GM23338 (cell line): ENCODE measurements around the gene C4orf51. TPM values are rescaled to one million over a fixed set of nuclear protein-coding genes. Genes with fewer than 3 reads are reported as not detected.

Source experiments
- ATAC-seq: fragments of 200-7000 bp; cut with Tn5 transposase; 3 replicates; pipeline ENCODE4 v1.9.1; 2020
- DNase-seq: peaks from one replicate; pipeline ENCODE4 v3.0.0-alpha.2; 2015; ENCODE audit warnings: low spot score
- H2AFZ ChIP-seq: fragments of 200-600 bp; sonication (generic); 2 replicates; pipeline ENCODE4 v1.8.0; 2016; ENCODE audit warnings: antibody characterized with exemption, mild to moderate bottlenecking, moderate library complexity
- H3F3A ChIP-seq: fragments of 200-600 bp; sonication (generic); replicated peaks from 2 replicates; pipeline ENCODE4 v1.8.0; 2017; ENCODE audit warnings: antibody characterized with exemption, mixed run types, low read depth
- H3K27ac ChIP-seq: fragments of 200-600 bp; sonication (generic); 2 replicates; pipeline ENCODE4 v1.6.1; 2016; ENCODE audit warnings: low read depth
- H3K27me3 ChIP-seq: fragments of 200-600 bp; sonication (generic); 2 replicates; pipeline ENCODE4 v1.8.0; 2016; ENCODE audit warnings: mild to moderate bottlenecking, mixed run types, moderate library complexity; ENCODE audit not compliant: insufficient read depth
- H3K36me3 ChIP-seq: fragments of 200-600 bp; sonication (generic); 2 replicates; pipeline ENCODE4 v1.8.0; 2016; ENCODE audit warnings: mild to moderate bottlenecking; ENCODE audit not compliant: insufficient read depth
- H3K4me1 ChIP-seq: fragments of 200-600 bp; sonication (generic); 2 replicates; pipeline ENCODE4 v1.8.0; 2016; ENCODE audit warnings: mild to moderate bottlenecking, moderate library complexity; ENCODE audit not compliant: insufficient read depth
- H3K4me2 ChIP-seq: fragments of 200-600 bp; sonication (generic); 2 replicates; pipeline ENCODE4 v1.7.1; 2017; ENCODE audit warnings: mixed run types
- H3K4me3 ChIP-seq: fragments of 200-600 bp; sonication (generic); 2 replicates; pipeline ENCODE4 v1.6.1; 2016; ENCODE audit warnings: mixed run types
- H3K79me2 ChIP-seq: fragments of 200-600 bp; sonication (generic); replicated peaks from 2 replicates; pipeline ENCODE4 v1.8.0; 2017; ENCODE audit warnings: mild to moderate bottlenecking; ENCODE audit not compliant: insufficient read depth
- H3K9me2 ChIP-seq: fragments of 200-600 bp; sonication (generic); 2 replicates; pipeline ENCODE4 v1.8.0; 2017; ENCODE audit not compliant: insufficient read depth
- H4K20me1 ChIP-seq: fragments of 200-600 bp; sonication (generic); replicated peaks from 2 replicates; pipeline ENCODE4 v1.8.0; 2017; ENCODE audit warnings: mild to moderate bottlenecking; ENCODE audit not compliant: insufficient read depth
- H3K27ac Mint-ChIP-seq: 2 replicates; pipeline ENCODE4 v1.8.0; 2020; ENCODE audit warnings: inconsistent platforms, mild to moderate bottlenecking, moderate library complexity, mixed read lengths
- H3K27me3 Mint-ChIP-seq: 3 replicates; pipeline ENCODE4 v1.8.0; 2022; ENCODE audit warnings: low read depth, mild to moderate bottlenecking, moderate library complexity, mixed read lengths, inconsistent platforms; ENCODE audit not compliant: insufficient read depth, poor library complexity
- H3K36me3 Mint-ChIP-seq: 3 replicates; pipeline ENCODE4 v1.8.0; 2021; ENCODE audit warnings: low read depth, mild to moderate bottlenecking, inconsistent platforms, moderate library complexity, mixed read lengths
- H3K4me1 Mint-ChIP-seq: 3 replicates; pipeline ENCODE4 v1.8.0; 2020; ENCODE audit warnings: mild to moderate bottlenecking, inconsistent platforms, mixed read lengths
- H3K4me3 Mint-ChIP-seq: 3 replicates; pipeline ENCODE4 v1.8.0; 2021; ENCODE audit warnings: moderate library complexity, mild to moderate bottlenecking, inconsistent platforms, mixed read lengths
- H3K9me3 Mint-ChIP-seq: 3 replicates; pipeline ENCODE4 v1.8.0; 2020; ENCODE audit warnings: moderate library complexity, mild to moderate bottlenecking, inconsistent platforms, mixed read lengths
- CREB1 ChIP-seq: fragments of 250-450 bp; sonication (Bioruptor Pico); IDR thresholded peaks from 2 replicates; pipeline ENCODE4 v1.5.0; 2020; ENCODE audit warnings: low read depth, mild to moderate bottlenecking, moderate library complexity
- ETS1 ChIP-seq: IDR thresholded peaks from 2 replicates; pipeline ENCODE4 v1.6.1; 2016; ENCODE audit warnings: antibody characterized with exemption
- EZH2 ChIP-seq: fragments of 200-600 bp; sonication (generic); IDR thresholded peaks from one replicate; pipeline ENCODE4 v1.8.0; 2017; ENCODE audit warnings: antibody characterized with exemption, mild to moderate bottlenecking, low read depth; ENCODE audit not compliant: unreplicated experiment
- EZH2phosphoT487 ChIP-seq: fragments of 200-600 bp; sonication (generic); IDR thresholded peaks from one replicate; pipeline ENCODE4 v1.8.1; 2018; ENCODE audit warnings: antibody characterized with exemption; ENCODE audit not compliant: unreplicated experiment
- NANOG ChIP-seq: IDR thresholded peaks from 2 replicates; pipeline ENCODE4 v1.6.1; 2016; ENCODE audit warnings: antibody characterized with exemption, borderline replicate concordance
- polyA plus RNA-seq: library from polyadenylated mRNA; unstranded; fragments of >200 nt; fragmentation: Nextera tagmentation; extraction: Ambion mirVana; gene quantifications from 2 replicates; pipeline ENCODE4 v1.2.1, GENCODE V29; 2016
- total RNA-seq: library from RNA; depleted of rRNA; stranded (reverse); fragments of >200 nt; shearing (Covaris generic); gene quantifications from 2 replicates; pipeline ENCODE4 v1.2.3, GENCODE V29; 2014
- TF ChIP-seq, protein P1 (sequence below): IDR thresholded peaks from one replicate; pipeline ENCODE4 v1.6.1; 2018; ENCODE audit warnings: antibody characterized with exemption; ENCODE audit not compliant: unreplicated experiment
- TF ChIP-seq, protein P2 (sequence below): fragments of 250-450 bp; sonication (Bioruptor Pico); IDR thresholded peaks from 2 replicates; pipeline ENCODE4 v1.5.0; 2020; ENCODE audit warnings: mild to moderate bottlenecking, moderate library complexity

C4orf51 gene
- total and polyA plus RNA-seq, 2 experiments from 2014 or later = not detected

GRCh38 chr4:145740806-145741205, 60.9 kb downstream of the C4orf51 start:
- Histone ChIP-seq H3K27me3 (no peaks in the 10 kb centered on the region), H3K4me1 (no peaks in the 10 kb centered on the region), H3K4me3 (no peak overlapping the region), H3K79me2 (no peaks in the 10 kb centered on the region), H3K27ac (no peak overlapping the region), H3K9me2 (peaks cover 8% of the 10 kb centered on the region; the same call in 1 of the 2 replicates), H3K4me2 (no peak overlapping the region), H3K36me3 (no peaks in the 10 kb centered on the region), H3F3A (no peaks in the 10 kb centered on the region), H2AFZ (0 out of 2 replicates have a peak overlapping the region, but pooled peaks have one; percentile 20), H4K20me1 (no peaks in the 10 kb centered on the region)
- no peak for ATAC-seq
- H3K27ac Mint-ChIP-seq = no peak overlapping the region
- H3K27me3 Mint-ChIP-seq = no peaks in the 10 kb centered on the region
- no peak overlapping the region for H3K4me3 Mint-ChIP-seq
- TF ChIP-seq, protein P1, sequence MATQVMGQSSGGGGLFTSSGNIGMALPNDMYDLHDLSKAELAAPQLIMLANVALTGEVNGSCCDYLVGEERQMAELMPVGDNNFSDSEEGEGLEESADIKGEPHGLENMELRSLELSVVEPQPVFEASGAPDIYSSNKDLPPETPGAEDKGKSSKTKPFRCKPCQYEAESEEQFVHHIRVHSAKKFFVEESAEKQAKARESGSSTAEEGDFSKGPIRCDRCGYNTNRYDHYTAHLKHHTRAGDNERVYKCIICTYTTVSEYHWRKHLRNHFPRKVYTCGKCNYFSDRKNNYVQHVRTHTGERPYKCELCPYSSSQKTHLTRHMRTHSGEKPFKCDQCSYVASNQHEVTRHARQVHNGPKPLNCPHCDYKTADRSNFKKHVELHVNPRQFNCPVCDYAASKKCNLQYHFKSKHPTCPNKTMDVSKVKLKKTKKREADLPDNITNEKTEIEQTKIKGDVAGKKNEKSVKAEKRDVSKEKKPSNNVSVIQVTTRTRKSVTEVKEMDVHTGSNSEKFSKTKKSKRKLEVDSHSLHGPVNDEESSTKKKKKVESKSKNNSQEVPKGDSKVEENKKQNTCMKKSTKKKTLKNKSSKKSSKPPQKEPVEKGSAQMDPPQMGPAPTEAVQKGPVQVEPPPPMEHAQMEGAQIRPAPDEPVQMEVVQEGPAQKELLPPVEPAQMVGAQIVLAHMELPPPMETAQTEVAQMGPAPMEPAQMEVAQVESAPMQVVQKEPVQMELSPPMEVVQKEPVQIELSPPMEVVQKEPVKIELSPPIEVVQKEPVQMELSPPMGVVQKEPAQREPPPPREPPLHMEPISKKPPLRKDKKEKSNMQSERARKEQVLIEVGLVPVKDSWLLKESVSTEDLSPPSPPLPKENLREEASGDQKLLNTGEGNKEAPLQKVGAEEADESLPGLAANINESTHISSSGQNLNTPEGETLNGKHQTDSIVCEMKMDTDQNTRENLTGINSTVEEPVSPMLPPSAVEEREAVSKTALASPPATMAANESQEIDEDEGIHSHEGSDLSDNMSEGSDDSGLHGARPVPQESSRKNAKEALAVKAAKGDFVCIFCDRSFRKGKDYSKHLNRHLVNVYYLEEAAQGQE = no peak
- TF ChIP-seq, protein P2, sequence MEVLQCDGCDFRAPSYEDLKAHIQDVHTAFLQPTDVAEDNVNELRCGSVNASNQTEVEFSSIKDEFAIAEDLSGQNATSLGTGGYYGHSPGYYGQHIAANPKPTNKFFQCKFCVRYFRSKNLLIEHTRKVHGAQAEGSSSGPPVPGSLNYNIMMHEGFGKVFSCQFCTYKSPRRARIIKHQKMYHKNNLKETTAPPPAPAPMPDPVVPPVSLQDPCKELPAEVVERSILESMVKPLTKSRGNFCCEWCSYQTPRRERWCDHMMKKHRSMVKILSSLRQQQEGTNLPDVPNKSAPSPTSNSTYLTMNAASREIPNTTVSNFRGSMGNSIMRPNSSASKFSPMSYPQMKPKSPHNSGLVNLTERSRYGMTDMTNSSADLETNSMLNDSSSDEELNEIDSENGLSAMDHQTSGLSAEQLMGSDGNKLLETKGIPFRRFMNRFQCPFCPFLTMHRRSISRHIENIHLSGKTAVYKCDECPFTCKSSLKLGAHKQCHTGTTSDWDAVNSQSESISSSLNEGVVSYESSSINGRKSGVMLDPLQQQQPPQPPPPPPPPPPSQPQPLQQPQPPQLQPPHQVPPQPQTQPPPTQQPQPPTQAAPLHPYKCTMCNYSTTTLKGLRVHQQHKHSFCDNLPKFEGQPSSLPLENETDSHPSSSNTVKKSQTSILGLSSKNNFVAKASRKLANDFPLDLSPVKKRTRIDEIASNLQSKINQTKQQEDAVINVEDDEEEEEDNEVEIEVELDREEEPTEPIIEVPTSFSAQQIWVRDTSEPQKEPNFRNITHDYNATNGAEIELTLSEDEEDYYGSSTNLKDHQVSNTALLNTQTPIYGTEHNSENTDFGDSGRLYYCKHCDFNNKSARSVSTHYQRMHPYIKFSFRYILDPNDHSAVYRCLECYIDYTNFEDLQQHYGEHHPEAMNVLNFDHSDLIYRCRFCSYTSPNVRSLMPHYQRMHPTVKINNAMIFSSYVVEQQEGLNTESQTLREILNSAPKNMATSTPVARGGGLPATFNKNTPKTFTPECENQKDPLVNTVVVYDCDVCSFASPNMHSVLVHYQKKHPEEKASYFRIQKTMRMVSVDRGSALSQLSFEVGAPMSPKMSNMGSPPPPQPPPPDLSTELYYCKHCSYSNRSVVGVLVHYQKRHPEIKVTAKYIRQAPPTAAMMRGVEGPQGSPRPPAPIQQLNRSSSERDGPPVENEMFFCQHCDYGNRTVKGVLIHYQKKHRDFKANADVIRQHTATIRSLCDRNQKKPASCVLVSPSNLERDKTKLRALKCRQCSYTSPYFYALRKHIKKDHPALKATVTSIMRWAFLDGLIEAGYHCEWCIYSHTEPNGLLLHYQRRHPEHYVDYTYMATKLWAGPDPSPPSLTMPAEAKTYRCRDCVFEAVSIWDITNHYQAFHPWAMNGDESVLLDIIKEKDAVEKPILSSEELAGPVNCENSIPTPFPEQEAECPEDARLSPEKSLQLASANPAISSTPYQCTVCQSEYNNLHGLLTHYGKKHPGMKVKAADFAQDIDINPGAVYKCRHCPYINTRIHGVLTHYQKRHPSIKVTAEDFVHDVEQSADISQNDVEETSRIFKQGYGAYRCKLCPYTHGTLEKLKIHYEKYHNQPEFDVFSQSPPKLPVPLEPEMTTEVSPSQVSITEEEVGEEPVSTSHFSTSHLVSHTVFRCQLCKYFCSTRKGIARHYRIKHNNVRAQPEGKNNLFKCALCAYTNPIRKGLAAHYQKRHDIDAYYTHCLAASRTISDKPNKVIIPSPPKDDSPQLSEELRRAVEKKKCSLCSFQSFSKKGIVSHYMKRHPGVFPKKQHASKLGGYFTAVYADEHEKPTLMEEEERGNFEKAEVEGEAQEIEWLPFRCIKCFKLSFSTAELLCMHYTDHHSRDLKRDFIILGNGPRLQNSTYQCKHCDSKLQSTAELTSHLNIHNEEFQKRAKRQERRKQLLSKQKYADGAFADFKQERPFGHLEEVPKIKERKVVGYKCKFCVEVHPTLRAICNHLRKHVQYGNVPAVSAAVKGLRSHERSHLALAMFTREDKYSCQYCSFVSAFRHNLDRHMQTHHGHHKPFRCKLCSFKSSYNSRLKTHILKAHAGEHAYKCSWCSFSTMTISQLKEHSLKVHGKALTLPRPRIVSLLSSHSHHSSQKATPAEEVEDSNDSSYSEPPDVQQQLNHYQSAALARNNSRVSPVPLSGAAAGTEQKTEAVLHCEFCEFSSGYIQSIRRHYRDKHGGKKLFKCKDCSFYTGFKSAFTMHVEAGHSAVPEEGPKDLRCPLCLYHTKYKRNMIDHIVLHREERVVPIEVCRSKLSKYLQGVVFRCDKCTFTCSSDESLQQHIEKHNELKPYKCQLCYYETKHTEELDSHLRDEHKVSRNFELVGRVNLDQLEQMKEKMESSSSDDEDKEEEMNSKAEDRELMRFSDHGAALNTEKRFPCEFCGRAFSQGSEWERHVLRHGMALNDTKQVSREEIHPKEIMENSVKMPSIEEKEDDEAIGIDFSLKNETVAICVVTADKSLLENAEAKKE (CRISPR knock-in tag) = no peak
- TF ChIP-seq NANOG (no peak), CREB1 (CRISPR knock-in tag) (no peak), EZH2phosphoT487 (no peak), ETS1 (no peak), EZH2 (no peak)
- peaks cover 5% of the 10 kb centered on the region; the same call in 1 of the 3 replicates for H3K9me3 Mint-ChIP-seq
- no peaks in the 10 kb centered on the region for H3K36me3 Mint-ChIP-seq
- no peak for DNase-seq
- no peaks in the 10 kb centered on the region; the same call in 1 of the 3 replicates for H3K4me1 Mint-ChIP-seq
